ENCODE measurements around the gene PTPRT. TPM values are rescaled to one million over a fixed set of nuclear protein-coding genes. Genes with fewer than 3 reads are reported as not detected.

The PTPRT gene
- total and polyA plus RNA-seq, 2 donors (not counting 1 experiment from before 2014, with no cell fraction given) = not detected

- Histone ChIP-seq H3K27ac (ENCODE audit: insufficient read depth, low read length) (no peak overlapping the region), H2AFZ (ENCODE audit: low read length) (no peak overlapping the region), H3K9me3 (ENCODE audit: control insufficient read depth, insufficient read depth, low read depth, low read length) (no peaks in the 10 kb centered on the region), H3K79me2 (ENCODE audit: control insufficient read depth, insufficient read depth, low read length) (no peaks in the 10 kb centered on the region), H4K20me1 (ENCODE audit: control insufficient read depth, extremely low read depth, insufficient read depth, low read length) (no peaks in the 10 kb centered on the region), H3K36me3 (ENCODE audit: control insufficient read depth, insufficient read depth, low read length) (no peaks in the 10 kb centered on the region), H3K9ac (ENCODE audit: insufficient read depth, low read length) (no peak overlapping the region), H3K4me2 (ENCODE audit: extremely low read depth, insufficient read depth, low read length) (no peak overlapping the region), H3K27me3 (ENCODE audit: control insufficient read depth, insufficient read depth, low read length) (no peaks in the 10 kb centered on the region), H3K4me1 (ENCODE audit: control insufficient read depth, extremely low read depth, insufficient read depth, low read length) (no peaks in the 10 kb centered on the region), H3K4me3 (replicated peaks in 1 of 4; ENCODE audit: control extremely low read depth in 1 of 4, insufficient read depth in 1 of 4, low read depth in 3 of 4, low read length in 4 of 4) (no peak overlapping the region)
- no peak for TF ChIP-seq EZH2 (IDR thresholded peaks at IDR 0.05; ENCODE audit: low read length, missing control alignments)
- TF ChIP-seq, protein P1, sequence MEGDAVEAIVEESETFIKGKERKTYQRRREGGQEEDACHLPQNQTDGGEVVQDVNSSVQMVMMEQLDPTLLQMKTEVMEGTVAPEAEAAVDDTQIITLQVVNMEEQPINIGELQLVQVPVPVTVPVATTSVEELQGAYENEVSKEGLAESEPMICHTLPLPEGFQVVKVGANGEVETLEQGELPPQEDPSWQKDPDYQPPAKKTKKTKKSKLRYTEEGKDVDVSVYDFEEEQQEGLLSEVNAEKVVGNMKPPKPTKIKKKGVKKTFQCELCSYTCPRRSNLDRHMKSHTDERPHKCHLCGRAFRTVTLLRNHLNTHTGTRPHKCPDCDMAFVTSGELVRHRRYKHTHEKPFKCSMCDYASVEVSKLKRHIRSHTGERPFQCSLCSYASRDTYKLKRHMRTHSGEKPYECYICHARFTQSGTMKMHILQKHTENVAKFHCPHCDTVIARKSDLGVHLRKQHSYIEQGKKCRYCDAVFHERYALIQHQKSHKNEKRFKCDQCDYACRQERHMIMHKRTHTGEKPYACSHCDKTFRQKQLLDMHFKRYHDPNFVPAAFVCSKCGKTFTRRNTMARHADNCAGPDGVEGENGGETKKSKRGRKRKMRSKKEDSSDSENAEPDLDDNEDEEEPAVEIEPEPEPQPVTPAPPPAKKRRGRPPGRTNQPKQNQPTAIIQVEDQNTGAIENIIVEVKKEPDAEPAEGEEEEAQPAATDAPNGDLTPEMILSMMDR (conservative IDR thresholded peaks at IDR 0.05 in 1 of 2, IDR thresholded peaks at IDR 0.05 in 1 of 2; ENCODE audit: low read depth in 1 of 2, low read length in 2 of 2) = no peak
- no peak for DNase-seq (ENCODE audit: low read depth in 2 of 2)
Measured at GRCh38 chr20:42936482-42936881, 253.2 kb downstream of the PTPRT start.

- DNase-seq (ENCODE audit: low read depth in 2 of 2) = no peak
Measured at GRCh38 chr20:42924215-42924614, 265.5 kb downstream of the PTPRT start.

GRCh38 chr20:42923348-42923918 lies 266.3 kb downstream of the PTPRT start:
- no peaks in the 10 kb centered on the region for H3K4me1 ChIP-seq (ENCODE audit: control insufficient read depth, extremely low read depth, insufficient read depth, low read length)
- H3K79me2 ChIP-seq (ENCODE audit: control insufficient read depth, insufficient read depth, low read length) = no peaks in the 10 kb centered on the region
- DNase-seq (ENCODE audit: low read depth in 2 of 2) = no peak
- H2AFZ ChIP-seq (ENCODE audit: low read length) = no peak overlapping the region
- H3K9ac ChIP-seq (ENCODE audit: insufficient read depth, low read length) = no peak overlapping the region
- no peak overlapping the region for H3K4me2 ChIP-seq (ENCODE audit: extremely low read depth, insufficient read depth, low read length)
- no peaks in the 10 kb centered on the region for H3K27me3 ChIP-seq (ENCODE audit: control insufficient read depth, insufficient read depth, low read length)
- no peak overlapping the region for H3K27ac ChIP-seq (ENCODE audit: insufficient read depth, low read length)
- TF ChIP-seq, protein P1 (conservative IDR thresholded peaks at IDR 0.05 in 1 of 2, IDR thresholded peaks at IDR 0.05 in 1 of 2; ENCODE audit: low read depth in 1 of 2, low read length in 2 of 2) = no peak
- TF ChIP-seq EZH2 (IDR thresholded peaks at IDR 0.05; ENCODE audit: low read length, missing control alignments) = no peak
- no peaks in the 10 kb centered on the region for H4K20me1 ChIP-seq (ENCODE audit: control insufficient read depth, extremely low read depth, insufficient read depth, low read length)
- H3K9me3 ChIP-seq (ENCODE audit: control insufficient read depth, insufficient read depth, low read depth, low read length) = no peaks in the 10 kb centered on the region
- no peak overlapping the region for H3K4me3 ChIP-seq (replicated peaks in 1 of 4; ENCODE audit: control extremely low read depth in 1 of 4, insufficient read depth in 1 of 4, low read depth in 3 of 4, low read length in 4 of 4)
- no peaks in the 10 kb centered on the region for H3K36me3 ChIP-seq (ENCODE audit: control insufficient read depth, insufficient read depth, low read length)

More at GRCh38 chr20:42924215-42924614, 265.5 kb downstream of the PTPRT start:
- Histone ChIP-seq H2AFZ (ENCODE audit: low read length) (no peak overlapping the region), H3K27ac (ENCODE audit: insufficient read depth, low read length) (no peak overlapping the region), H3K4me1 (ENCODE audit: control insufficient read depth, extremely low read depth, insufficient read depth, low read length) (no peaks in the 10 kb centered on the region), H3K9ac (ENCODE audit: insufficient read depth, low read length) (no peak overlapping the region), H3K4me3 (replicated peaks in 1 of 4; ENCODE audit: control extremely low read depth in 1 of 4, insufficient read depth in 1 of 4, low read depth in 3 of 4, low read length in 4 of 4) (no peak overlapping the region), H3K36me3 (ENCODE audit: control insufficient read depth, insufficient read depth, low read length) (no peaks in the 10 kb centered on the region), H4K20me1 (ENCODE audit: control insufficient read depth, extremely low read depth, insufficient read depth, low read length) (no peaks in the 10 kb centered on the region), H3K9me3 (ENCODE audit: control insufficient read depth, insufficient read depth, low read depth, low read length) (no peaks in the 10 kb centered on the region), H3K4me2 (ENCODE audit: extremely low read depth, insufficient read depth, low read length) (no peak overlapping the region), H3K27me3 (ENCODE audit: control insufficient read depth, insufficient read depth, low read length) (no peaks in the 10 kb centered on the region), H3K79me2 (ENCODE audit: control insufficient read depth, insufficient read depth, low read length) (no peaks in the 10 kb centered on the region)
- TF ChIP-seq, protein P1 (conservative IDR thresholded peaks at IDR 0.05 in 1 of 2, IDR thresholded peaks at IDR 0.05 in 1 of 2; ENCODE audit: low read depth in 1 of 2, low read length in 2 of 2) = no peak
- TF ChIP-seq EZH2 (IDR thresholded peaks at IDR 0.05; ENCODE audit: low read length, missing control alignments) = no peak
